HEK293 (cell line): ENCODE measurements around the gene WLS.

Source experiments
- CTCF ChIA-PET: fragments of 350-600 bp; formaldehyde crosslinking; extraction: SDS; loops from one replicate; lab custom pipeline; 2021; ENCODE audit warnings: antibody characterized with exemption; lab: Yijun Ruan, JAX
- POLR2A ChIA-PET: fragments of 300-600 bp; formaldehyde crosslinking; extraction: SDS; loops from one replicate; lab custom pipeline; 2020; ENCODE audit warnings: antibody characterized with exemption, inconsistent platforms; lab: Yijun Ruan, JAX
- H3K27ac ChIP-seq: fragments of 200-500 bp; sonication (Bioruptor generic); 2 replicates; pipeline ENCODE4 v1.5.1; 2014; ENCODE audit warnings: low read depth, low read length, control low read depth, inconsistent platforms; ENCODE audit errors: extremely low read depth
- H3K36me3 ChIP-seq, 2 experiments: fragments of 200-500 bp in 1 of 2; sonication (Bioruptor generic) in 1 of 2; 1 replicate in 1 of 2; 2 replicates in 1 of 2; pipeline ENCODE4 v1.5.1; 2014 to 2017; ENCODE audit warnings: inconsistent platforms in 2 of 2, low read length in 2 of 2; ENCODE audit not compliant: control insufficient read depth in 2 of 2, insufficient read depth in 1 of 2
- H3K4me1 ChIP-seq: fragments of 200-500 bp; sonication (Bioruptor generic); 2 replicates; pipeline ENCODE4 v1.5.1; 2014; ENCODE audit warnings: mild to moderate bottlenecking, low read length, inconsistent platforms; ENCODE audit not compliant: control insufficient read depth, insufficient read depth
- H3K4me3 ChIP-seq: 2 replicates; pipeline ENCODE4 v1.5.1; 2011; ENCODE audit warnings: low read depth, mild to moderate bottlenecking, control low read depth, low read length, moderate library complexity
- H3K9me3 ChIP-seq: fragments of 200-500 bp; sonication (Bioruptor generic); 2 replicates; pipeline ENCODE4 v1.5.1; 2014; ENCODE audit warnings: low read depth, low read length, inconsistent platforms; ENCODE audit not compliant: control insufficient read depth, insufficient read depth
- GLI2 ChIP-seq: fragments of 450-650 bp; formaldehyde crosslinking; IDR thresholded peaks from 2 replicates; pipeline ENCODE4; 2017; ENCODE audit warnings: missing biosample characterization, missing genetic modification characterization, low read depth, borderline replicate concordance
- IKZF3 ChIP-seq: fragments of 450-650 bp; IDR thresholded peaks from 2 replicates; pipeline ENCODE4 v1.5.0; 2018; ENCODE audit warnings: missing biosample characterization, mild to moderate bottlenecking, missing genetic modification characterization, moderate library complexity
- WT1 ChIP-seq: fragments of 450-650 bp; formaldehyde crosslinking; IDR thresholded peaks from 2 replicates; pipeline ENCODE4 v1.5.1; 2016; ENCODE audit warnings: missing biosample characterization, missing genetic modification characterization
- ZFHX2 ChIP-seq: fragments of 450-650 bp; formaldehyde crosslinking; conservative IDR thresholded peaks from 2 replicates; pipeline ENCODE4 v1.5.1; 2016; ENCODE audit warnings: missing biosample characterization, missing genetic modification characterization
- ZNF16 ChIP-seq: fragments of 450-650 bp; formaldehyde crosslinking; IDR thresholded peaks from 2 replicates; pipeline ENCODE4 v1.5.1; 2016; ENCODE audit warnings: low read depth, missing biosample characterization, missing genetic modification characterization
- ZNF266 ChIP-seq: fragments of 450-650 bp; formaldehyde crosslinking; IDR thresholded peaks from 2 replicates; pipeline ENCODE4 v1.5.1; 2016; ENCODE audit warnings: missing biosample characterization, missing genetic modification characterization, low read depth
- ZNF274 ChIP-seq, 2 experiments: fragments of 200-500 bp in 1 of 2; fragments of 450-650 bp in 1 of 2; sonication (Bioruptor generic) in 1 of 2; formaldehyde crosslinking in 1 of 2; IDR thresholded peaks; 2 replicates each; pipeline versions ENCODE4 v1.5.1 to v1.6.1; 2014 to 2016; ENCODE audit warnings: borderline replicate concordance in 1 of 2, inconsistent platforms in 1 of 2, low read length in 1 of 2, missing biosample characterization in 1 of 2, missing genetic modification characterization in 1 of 2
- ZNF335 ChIP-seq: fragments of 450-650 bp; formaldehyde crosslinking; conservative IDR thresholded peaks from 2 replicates; pipeline ENCODE4 v1.5.1; 2016; ENCODE audit warnings: missing biosample characterization, missing genetic modification characterization
- ZNF366 ChIP-seq: fragments of 450-650 bp; formaldehyde crosslinking; conservative IDR thresholded peaks from 2 replicates; pipeline ENCODE4 v1.5.1; 2016; ENCODE audit warnings: missing biosample characterization, missing genetic modification characterization
- ZNF37A ChIP-seq: fragments of 450-650 bp; IDR thresholded peaks from 2 replicates; pipeline ENCODE4 v1.5.1; 2018; ENCODE audit warnings: missing biosample characterization, missing genetic modification characterization
- ZNF510 ChIP-seq: fragments of 450-650 bp; formaldehyde crosslinking; IDR thresholded peaks from 2 replicates; pipeline ENCODE4 v1.5.1; 2018; ENCODE audit warnings: mild to moderate bottlenecking, missing genetic modification characterization, missing biosample characterization; ENCODE audit not compliant: insufficient replicate concordance
- ZNF560 ChIP-seq: fragments of 450-650 bp; formaldehyde crosslinking; IDR thresholded peaks from 2 replicates; pipeline ENCODE4 v1.5.1; 2017; ENCODE audit warnings: missing biosample characterization, missing genetic modification characterization, borderline replicate concordance
- ZNF791 ChIP-seq: fragments of 450-650 bp; formaldehyde crosslinking; IDR thresholded peaks from 2 replicates; pipeline ENCODE4 v1.5.1; 2016; ENCODE audit warnings: missing biosample characterization, missing genetic modification characterization
- TF ChIP-seq, protein P1 (sequence below): sonication (generic); formaldehyde crosslinking; IDR thresholded peaks from 2 replicates; pipeline ENCODE4 v1.8.1; 2022; ENCODE audit warnings: mild to moderate bottlenecking, moderate library complexity, missing genetic modification reagents
- TF ChIP-seq, protein P2 (sequence below): fragments of 450-650 bp; formaldehyde crosslinking; IDR thresholded peaks from 2 replicates; pipeline ENCODE4 v1.5.1; 2016; ENCODE audit warnings: missing biosample characterization, missing genetic modification characterization
- TF ChIP-seq, protein P3 (sequence below): fragments of 450-650 bp; IDR thresholded peaks from 2 replicates; pipeline ENCODE4 v1.5.1; 2018; ENCODE audit warnings: missing biosample characterization, mild to moderate bottlenecking, missing genetic modification characterization
- TF ChIP-seq, protein P4 (sequence below): fragments of 450-650 bp; formaldehyde crosslinking; IDR thresholded peaks from 2 replicates; pipeline ENCODE4 v1.5.1; 2016; ENCODE audit warnings: missing biosample characterization, missing genetic modification characterization
- TF ChIP-seq, protein P5 (sequence below): fragments of 450-650 bp; formaldehyde crosslinking; IDR thresholded peaks from 2 replicates; pipeline ENCODE4 v1.5.1; 2016; ENCODE audit warnings: missing biosample characterization, missing genetic modification characterization
- TF ChIP-seq, protein P6 (sequence below): fragments of 450-650 bp; formaldehyde crosslinking; IDR thresholded peaks from 2 replicates; pipeline ENCODE4 v1.5.1; 2016; ENCODE audit warnings: missing biosample characterization, missing genetic modification characterization

Gene WLS

DNA sequence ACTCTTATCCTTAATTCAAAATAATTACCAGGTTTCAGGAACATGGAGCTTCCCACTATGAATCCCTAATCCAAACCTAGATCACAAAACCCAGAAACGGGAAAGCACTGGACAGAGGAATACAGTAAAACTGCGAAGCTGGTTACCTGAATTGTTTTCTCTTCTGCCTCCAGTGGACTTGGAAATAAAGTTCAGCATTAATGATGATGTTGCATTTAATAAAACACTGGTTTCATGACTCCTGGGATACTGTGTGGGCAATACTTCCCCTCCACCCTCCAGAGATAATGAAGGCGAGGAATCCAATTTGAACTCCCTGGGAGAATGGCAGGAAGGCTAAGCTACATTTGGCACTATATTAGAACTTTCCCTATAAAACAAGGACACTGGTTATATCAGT is 65.1 kb downstream of the WLS start:
- TF ChIP-seq, protein P1, sequence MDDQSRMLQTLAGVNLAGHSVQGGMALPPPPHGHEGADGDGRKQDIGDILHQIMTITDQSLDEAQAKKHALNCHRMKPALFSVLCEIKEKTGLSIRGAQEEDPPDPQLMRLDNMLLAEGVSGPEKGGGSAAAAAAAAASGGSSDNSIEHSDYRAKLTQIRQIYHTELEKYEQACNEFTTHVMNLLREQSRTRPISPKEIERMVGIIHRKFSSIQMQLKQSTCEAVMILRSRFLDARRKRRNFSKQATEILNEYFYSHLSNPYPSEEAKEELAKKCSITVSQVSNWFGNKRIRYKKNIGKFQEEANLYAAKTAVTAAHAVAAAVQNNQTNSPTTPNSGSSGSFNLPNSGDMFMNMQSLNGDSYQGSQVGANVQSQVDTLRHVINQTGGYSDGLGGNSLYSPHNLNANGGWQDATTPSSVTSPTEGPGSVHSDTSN (CRISPR knock-in tag): no peak
- TF ChIP-seq ZNF791 (tag by site-specific recombination) (no peak), ZNF560 (tag by site-specific recombination) (no peak)
- Histone ChIP-seq H3K9me3 (no peaks in the 10 kb centered on the region), H3K36me3 (peaks cover 0 to 30% of the 10 kb centered on the region in 2 experiments; a peak in 1 of 3 replicates), H3K27ac (no peak overlapping the region), H3K4me3 (no peak overlapping the region), H3K4me1 (no peaks in the 10 kb centered on the region)
- POLR2A ChIA-PET: no interaction called here
- CTCF ChIA-PET: interaction anchor here (0.6 to 1.0 kb wide), 3 partner anchors 8 to 763 kb away, joined by 3 read pairs; no protein-coding TSS in a partner anchor

DNA sequence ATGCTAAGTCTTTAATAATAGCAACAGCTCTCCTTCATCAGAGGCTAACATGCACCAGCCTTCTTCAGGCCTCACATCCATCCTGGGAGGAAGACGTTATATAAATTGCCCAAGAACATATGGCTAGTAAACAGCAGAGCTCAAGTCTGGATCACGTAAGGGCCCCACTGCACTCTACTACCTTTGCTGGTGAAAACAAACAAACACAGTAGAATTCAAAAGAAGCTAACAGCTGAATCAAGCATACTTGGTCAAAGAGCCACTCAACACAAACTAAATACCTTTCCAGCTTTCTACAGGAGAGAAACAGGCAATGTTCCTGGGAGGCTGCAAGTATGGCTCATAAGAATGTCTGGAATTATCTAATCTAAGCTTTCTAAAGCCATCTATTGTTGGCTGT is 66.0 kb downstream of the WLS start:
- CTCF ChIA-PET: interaction anchor here (0.6 to 1.7 kb wide), 3 partner anchors 9 to 188 kb away, joined by 3 read pairs; no protein-coding TSS in a partner anchor
- H3K4me1 ChIP-seq: no peaks in the 10 kb centered on the region
- peaks cover 0 to 33% of the 10 kb centered on the region in 2 experiments; a peak in 1 of 3 replicates for H3K36me3 ChIP-seq
- no peaks in the 10 kb centered on the region for H3K9me3 ChIP-seq
- H3K4me3 ChIP-seq: no peak overlapping the region
- H3K27ac ChIP-seq: no peak overlapping the region
- TF ChIP-seq ZNF366 (tag by site-specific recombination) (no peak), ZFHX2 (no peak), ZNF266 (no peak), ZNF16 (tag by site-specific recombination) (no peak), ZNF335 (no peak), ZNF510 (tag by site-specific recombination) (no peak), ZNF274 (IDR thresholded peaks at IDR 0.05; ENCODE audit: low read length) (no peak), ZNF274 (tag by site-specific recombination; IDR thresholded peaks at IDR 0.05; ENCODE audit: borderline replicate concordance) (no peak), GLI2 (tag by site-specific recombination) (no peak), WT1 (tag by site-specific recombination) (no peak), IKZF3 (no peak), ZNF37A (tag by site-specific recombination) (no peak)
- TF ChIP-seq, protein P2, sequence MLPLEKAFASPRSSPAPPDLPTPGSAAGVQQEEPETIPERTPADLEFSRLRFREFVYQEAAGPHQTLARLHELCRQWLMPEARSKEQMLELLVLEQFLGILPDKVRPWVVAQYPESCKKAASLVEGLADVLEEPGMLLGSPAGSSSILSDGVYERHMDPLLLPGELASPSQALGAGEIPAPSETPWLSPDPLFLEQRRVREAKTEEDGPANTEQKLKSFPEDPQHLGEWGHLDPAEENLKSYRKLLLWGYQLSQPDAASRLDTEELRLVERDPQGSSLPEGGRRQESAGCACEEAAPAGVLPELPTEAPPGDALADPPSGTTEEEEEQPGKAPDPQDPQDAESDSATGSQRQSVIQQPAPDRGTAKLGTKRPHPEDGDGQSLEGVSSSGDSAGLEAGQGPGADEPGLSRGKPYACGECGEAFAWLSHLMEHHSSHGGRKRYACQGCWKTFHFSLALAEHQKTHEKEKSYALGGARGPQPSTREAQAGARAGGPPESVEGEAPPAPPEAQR (tag by site-specific recombination): no peak
- TF ChIP-seq, protein P3, sequence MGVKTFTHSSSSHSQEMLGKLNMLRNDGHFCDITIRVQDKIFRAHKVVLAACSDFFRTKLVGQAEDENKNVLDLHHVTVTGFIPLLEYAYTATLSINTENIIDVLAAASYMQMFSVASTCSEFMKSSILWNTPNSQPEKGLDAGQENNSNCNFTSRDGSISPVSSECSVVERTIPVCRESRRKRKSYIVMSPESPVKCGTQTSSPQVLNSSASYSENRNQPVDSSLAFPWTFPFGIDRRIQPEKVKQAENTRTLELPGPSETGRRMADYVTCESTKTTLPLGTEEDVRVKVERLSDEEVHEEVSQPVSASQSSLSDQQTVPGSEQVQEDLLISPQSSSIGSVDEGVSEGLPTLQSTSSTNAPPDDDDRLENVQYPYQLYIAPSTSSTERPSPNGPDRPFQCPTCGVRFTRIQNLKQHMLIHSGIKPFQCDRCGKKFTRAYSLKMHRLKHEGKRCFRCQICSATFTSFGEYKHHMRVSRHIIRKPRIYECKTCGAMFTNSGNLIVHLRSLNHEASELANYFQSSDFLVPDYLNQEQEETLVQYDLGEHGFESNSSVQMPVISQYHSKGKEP (tag by site-specific recombination): no peak
- TF ChIP-seq, protein P4, sequence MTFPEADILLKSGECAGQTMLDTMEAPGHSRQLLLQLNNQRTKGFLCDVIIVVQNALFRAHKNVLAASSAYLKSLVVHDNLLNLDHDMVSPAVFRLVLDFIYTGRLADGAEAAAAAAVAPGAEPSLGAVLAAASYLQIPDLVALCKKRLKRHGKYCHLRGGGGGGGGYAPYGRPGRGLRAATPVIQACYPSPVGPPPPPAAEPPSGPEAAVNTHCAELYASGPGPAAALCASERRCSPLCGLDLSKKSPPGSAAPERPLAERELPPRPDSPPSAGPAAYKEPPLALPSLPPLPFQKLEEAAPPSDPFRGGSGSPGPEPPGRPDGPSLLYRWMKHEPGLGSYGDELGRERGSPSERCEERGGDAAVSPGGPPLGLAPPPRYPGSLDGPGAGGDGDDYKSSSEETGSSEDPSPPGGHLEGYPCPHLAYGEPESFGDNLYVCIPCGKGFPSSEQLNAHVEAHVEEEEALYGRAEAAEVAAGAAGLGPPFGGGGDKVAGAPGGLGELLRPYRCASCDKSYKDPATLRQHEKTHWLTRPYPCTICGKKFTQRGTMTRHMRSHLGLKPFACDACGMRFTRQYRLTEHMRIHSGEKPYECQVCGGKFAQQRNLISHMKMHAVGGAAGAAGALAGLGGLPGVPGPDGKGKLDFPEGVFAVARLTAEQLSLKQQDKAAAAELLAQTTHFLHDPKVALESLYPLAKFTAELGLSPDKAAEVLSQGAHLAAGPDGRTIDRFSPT: no peak
- TF ChIP-seq, protein P5, sequence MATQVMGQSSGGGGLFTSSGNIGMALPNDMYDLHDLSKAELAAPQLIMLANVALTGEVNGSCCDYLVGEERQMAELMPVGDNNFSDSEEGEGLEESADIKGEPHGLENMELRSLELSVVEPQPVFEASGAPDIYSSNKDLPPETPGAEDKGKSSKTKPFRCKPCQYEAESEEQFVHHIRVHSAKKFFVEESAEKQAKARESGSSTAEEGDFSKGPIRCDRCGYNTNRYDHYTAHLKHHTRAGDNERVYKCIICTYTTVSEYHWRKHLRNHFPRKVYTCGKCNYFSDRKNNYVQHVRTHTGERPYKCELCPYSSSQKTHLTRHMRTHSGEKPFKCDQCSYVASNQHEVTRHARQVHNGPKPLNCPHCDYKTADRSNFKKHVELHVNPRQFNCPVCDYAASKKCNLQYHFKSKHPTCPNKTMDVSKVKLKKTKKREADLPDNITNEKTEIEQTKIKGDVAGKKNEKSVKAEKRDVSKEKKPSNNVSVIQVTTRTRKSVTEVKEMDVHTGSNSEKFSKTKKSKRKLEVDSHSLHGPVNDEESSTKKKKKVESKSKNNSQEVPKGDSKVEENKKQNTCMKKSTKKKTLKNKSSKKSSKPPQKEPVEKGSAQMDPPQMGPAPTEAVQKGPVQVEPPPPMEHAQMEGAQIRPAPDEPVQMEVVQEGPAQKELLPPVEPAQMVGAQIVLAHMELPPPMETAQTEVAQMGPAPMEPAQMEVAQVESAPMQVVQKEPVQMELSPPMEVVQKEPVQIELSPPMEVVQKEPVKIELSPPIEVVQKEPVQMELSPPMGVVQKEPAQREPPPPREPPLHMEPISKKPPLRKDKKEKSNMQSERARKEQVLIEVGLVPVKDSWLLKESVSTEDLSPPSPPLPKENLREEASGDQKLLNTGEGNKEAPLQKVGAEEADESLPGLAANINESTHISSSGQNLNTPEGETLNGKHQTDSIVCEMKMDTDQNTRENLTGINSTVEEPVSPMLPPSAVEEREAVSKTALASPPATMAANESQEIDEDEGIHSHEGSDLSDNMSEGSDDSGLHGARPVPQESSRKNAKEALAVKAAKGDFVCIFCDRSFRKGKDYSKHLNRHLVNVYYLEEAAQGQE (tag by site-specific recombination): no peak
- TF ChIP-seq, protein P6, sequence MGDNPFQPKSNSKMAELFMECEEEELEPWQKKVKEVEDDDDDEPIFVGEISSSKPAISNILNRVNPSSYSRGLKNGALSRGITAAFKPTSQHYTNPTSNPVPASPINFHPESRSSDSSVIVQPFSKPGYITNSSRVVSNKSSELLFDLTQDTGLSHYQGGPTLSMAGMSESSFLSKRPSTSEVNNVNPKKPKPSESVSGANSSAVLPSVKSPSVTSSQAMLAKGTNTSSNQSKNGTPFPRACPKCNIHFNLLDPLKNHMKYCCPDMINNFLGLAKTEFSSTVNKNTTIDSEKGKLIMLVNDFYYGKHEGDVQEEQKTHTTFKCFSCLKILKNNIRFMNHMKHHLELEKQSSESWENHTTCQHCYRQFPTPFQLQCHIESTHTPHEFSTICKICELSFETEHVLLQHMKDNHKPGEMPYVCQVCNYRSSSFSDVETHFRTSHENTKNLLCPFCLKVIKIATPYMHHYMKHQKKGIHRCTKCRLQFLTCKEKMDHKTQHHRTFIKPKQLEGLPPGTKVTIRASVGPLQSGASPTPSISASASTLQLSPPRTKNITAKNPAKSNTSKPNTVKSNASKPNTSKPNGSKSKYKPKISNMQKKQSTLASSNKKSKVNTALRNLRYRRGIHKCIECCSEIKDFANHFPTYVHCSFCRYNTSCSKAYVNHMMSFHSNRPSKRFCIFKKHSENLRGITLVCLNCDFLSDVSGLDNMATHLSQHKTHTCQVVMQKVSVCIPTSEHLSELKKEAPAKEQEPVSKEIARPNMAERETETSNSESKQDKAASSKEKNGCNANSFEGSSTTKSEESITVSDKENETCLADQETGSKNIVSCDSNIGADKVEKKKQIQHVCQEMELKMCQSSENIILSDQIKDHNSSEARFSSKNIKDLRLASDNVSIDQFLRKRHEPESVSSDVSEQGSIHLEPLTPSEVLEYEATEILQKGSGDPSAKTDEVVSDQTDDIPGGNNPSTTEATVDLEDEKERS: no peak
- POLR2A ChIA-PET: no interaction called here
